ENCODE results near the gene TJP3.

- TF ChIP-seq EZH2phosphoT487 (IDR thresholded peaks at IDR 0.05) = no peak
- no peak for TF ChIP-seq CTCF (IDR thresholded peaks at IDR 0.05)
- TF ChIP-seq EZH2 (IDR thresholded peaks at IDR 0.05) = no peak
These were observed 85.6 kb downstream of the TJP3 start for GRCh38 chr19:3793799-3794198.

All from neural progenitor cell (in vitro differentiated cells).